Measurements from ENCODE around the gene CERT1.

The CERT1 gene

GRCh38 chr5:75473463-75473862 lies 38.0 kb downstream of the CERT1 start:
- in situ Hi-C loops (cut with MboI; ENCODE audit: low sequenced_read_pairs): no loop called here

- in situ Hi-C loops (cut with MboI; ENCODE audit: low sequenced_read_pairs): no loop called here
These were observed 38.5 kb downstream of the CERT1 start for GRCh38 chr5:75472973-75473372.

GRCh38 chr5:75471193-75471592 lies 40.2 kb downstream of the CERT1 start:
- in situ Hi-C loops (cut with MboI; ENCODE audit: low sequenced_read_pairs): no loop called here

GRCh38 chr5:75469017-75469416 lies 42.4 kb downstream of the CERT1 start:
- in situ Hi-C loops (cut with MboI; ENCODE audit: low sequenced_read_pairs): no loop called here

GRCh38 chr5:75468593-75468992 lies 42.8 kb downstream of the CERT1 start:
- in situ Hi-C loops (cut with MboI; ENCODE audit: low sequenced_read_pairs): no loop called here

- in situ Hi-C loops (cut with MboI; ENCODE audit: low sequenced_read_pairs): no loop called here
These were observed 45.3 kb downstream of the CERT1 start for GRCh38 chr5:75466006-75466716.

GRCh38 chr5:75465480-75465879 lies 45.9 kb downstream of the CERT1 start:
- in situ Hi-C loops (cut with MboI; ENCODE audit: low sequenced_read_pairs): no loop called here

GRCh38 chr5:75463726-75464125 lies 47.7 kb downstream of the CERT1 start:
- in situ Hi-C loops (cut with MboI; ENCODE audit: low sequenced_read_pairs): no loop called here

GRCh38 chr5:75461679-75462078 lies 49.8 kb downstream of the CERT1 start:
- in situ Hi-C loops (cut with MboI; ENCODE audit: low sequenced_read_pairs): no loop called here

- in situ Hi-C loops (cut with MboI; ENCODE audit: low sequenced_read_pairs): no loop called here
These were observed 50.4 kb downstream of the CERT1 start for GRCh38 chr5:75460942-75461610.

GRCh38 chr5:75460532-75460931 lies 50.9 kb downstream of the CERT1 start:
- in situ Hi-C loops (cut with MboI; ENCODE audit: low sequenced_read_pairs): no loop called here

- in situ Hi-C loops (cut with MboI; ENCODE audit: low sequenced_read_pairs): no loop called here
These were observed 53.7 kb downstream of the CERT1 start for GRCh38 chr5:75457691-75458090.

- in situ Hi-C loops (cut with MboI; ENCODE audit: low sequenced_read_pairs): no loop called here
These were observed 54.3 kb downstream of the CERT1 start for GRCh38 chr5:75457161-75457560.

- in situ Hi-C loops (cut with MboI; ENCODE audit: low sequenced_read_pairs): no loop called here
These were observed 61.4 kb downstream of the CERT1 start for GRCh38 chr5:75450069-75450468.

GRCh38 chr5:75446068-75446467 lies 65.4 kb downstream of the CERT1 start:
- in situ Hi-C loops (cut with MboI; ENCODE audit: low sequenced_read_pairs): no loop called here

GRCh38 chr5:75441560-75441959 lies 69.9 kb downstream of the CERT1 start:
- in situ Hi-C loops (cut with MboI; ENCODE audit: low sequenced_read_pairs): no loop called here

- in situ Hi-C loops (cut with MboI; ENCODE audit: low sequenced_read_pairs): no loop called here
These were observed 72.2 kb downstream of the CERT1 start for GRCh38 chr5:75439276-75439675.

GRCh38 chr5:75438722-75439121 lies 72.7 kb downstream of the CERT1 start:
- in situ Hi-C loops (cut with MboI; ENCODE audit: low sequenced_read_pairs): no loop called here

- in situ Hi-C loops (cut with MboI; ENCODE audit: low sequenced_read_pairs): no loop called here
These were observed 76.3 kb downstream of the CERT1 start for GRCh38 chr5:75435096-75435495.

- in situ Hi-C loops (cut with MboI; ENCODE audit: low sequenced_read_pairs): no loop called here
These were observed 77.5 kb downstream of the CERT1 start for GRCh38 chr5:75433814-75434506.

- in situ Hi-C loops (cut with MboI; ENCODE audit: low sequenced_read_pairs): no loop called here
These were observed 97.2 kb downstream of the CERT1 start for GRCh38 chr5:75414241-75414640.
